ENCODE results near the gene LARGE1.
"Not testable (repeated sequence)": the region's sequence is repeated elsewhere in the genome, so short reads cannot be mapped to it uniquely, and the experiment has no call there.

The LARGE1 gene

DNA sequence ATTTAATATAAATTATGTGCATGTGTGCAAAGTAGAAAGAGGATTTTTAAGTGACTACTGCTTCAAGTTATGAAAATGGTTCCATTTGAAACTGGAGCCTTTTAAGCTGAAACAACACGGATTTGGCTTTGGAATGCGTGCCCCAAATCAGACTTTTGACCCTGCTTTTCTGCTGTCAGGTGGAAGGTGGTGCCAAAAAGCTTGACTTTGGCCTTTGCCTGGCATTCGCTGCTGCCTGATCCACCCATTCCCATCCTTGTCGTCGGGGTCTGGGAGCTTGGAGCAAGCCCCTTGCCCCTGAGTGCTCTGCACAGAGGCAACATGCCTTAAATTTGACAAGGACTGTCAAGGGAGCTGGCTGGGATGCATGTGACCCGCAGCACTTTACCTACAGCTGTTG is 526.8 kb downstream of the LARGE1 start:
- no peak for DNase-seq (ENCODE audit: extremely low read depth in 1 of 2, low read depth in 1 of 2)

- no peak for DNase-seq (ENCODE audit: extremely low read depth in 1 of 2, low read depth in 1 of 2)
Measured at GRCh38 chr22:33391298-33391697, 529.0 kb downstream of the LARGE1 start.

GRCh38 chr22:33389936-33390335 is 530.3 kb downstream of the LARGE1 start:
- DNase-seq (ENCODE audit: extremely low read depth in 1 of 2, low read depth in 1 of 2) = no peak

DNA sequence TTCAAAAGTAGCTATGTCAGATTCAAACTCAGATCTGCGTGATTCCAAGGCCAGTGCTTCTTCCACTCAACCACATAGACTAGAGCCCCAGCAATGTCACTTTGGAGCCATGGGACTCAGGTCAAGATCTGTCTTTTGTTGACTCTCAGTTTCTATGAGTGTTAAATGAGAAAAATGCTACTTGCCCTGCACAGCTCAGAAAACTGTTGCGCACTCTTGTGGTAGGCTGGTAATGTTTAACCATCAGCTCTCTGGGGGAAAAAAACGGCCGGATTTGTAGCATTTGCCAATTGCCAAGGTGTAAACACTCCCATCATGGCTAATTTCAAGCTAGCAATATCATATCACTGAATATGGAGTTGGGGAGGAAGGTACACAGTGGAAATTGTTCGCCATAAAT is 534.0 kb downstream of the LARGE1 start:
- no peak for DNase-seq (ENCODE audit: extremely low read depth in 1 of 2, low read depth in 1 of 2)

DNA sequence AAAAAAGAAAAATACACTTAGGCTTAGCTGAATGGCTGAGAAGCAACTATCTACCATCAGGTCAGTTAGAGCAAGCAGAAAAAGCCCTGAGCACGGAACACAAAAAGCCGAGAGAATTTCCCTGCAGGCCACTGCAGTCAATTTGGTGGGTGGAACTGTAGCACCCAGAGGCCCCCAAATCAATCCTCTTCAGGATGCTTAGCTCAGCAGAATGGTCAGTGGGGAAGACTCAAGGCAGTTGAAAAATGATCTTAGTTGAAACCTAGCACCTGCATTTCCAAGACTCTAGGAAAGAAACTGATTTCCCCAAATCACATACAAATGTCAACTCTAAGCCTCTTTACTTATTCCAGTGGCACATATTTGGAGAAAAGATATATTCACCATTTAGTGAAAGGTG is 534.7 kb downstream of the LARGE1 start:
- no peak for DNase-seq (ENCODE audit: extremely low read depth in 1 of 2, low read depth in 1 of 2)

DNA sequence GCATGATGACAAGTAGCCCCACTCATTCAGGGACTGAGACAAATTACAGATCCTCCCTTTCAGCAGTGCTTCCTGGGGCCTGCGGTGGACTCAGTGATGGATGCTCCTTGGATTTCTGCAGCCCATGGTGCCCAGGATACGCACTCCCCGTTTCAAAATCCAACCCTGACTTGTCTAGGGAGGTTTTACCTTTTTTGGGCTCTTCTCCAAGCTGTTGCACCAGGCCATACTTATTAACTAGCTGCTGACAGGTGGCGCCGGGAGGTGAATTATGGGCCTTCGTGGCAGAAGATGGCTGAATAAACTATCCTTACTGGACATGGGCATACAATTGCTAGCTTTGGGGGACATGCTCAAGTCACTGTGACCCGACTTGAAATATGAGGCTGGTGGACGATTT is 537.8 kb downstream of the LARGE1 start:
- DNase-seq (ENCODE audit: extremely low read depth in 1 of 2, low read depth in 1 of 2) = no peak

DNA sequence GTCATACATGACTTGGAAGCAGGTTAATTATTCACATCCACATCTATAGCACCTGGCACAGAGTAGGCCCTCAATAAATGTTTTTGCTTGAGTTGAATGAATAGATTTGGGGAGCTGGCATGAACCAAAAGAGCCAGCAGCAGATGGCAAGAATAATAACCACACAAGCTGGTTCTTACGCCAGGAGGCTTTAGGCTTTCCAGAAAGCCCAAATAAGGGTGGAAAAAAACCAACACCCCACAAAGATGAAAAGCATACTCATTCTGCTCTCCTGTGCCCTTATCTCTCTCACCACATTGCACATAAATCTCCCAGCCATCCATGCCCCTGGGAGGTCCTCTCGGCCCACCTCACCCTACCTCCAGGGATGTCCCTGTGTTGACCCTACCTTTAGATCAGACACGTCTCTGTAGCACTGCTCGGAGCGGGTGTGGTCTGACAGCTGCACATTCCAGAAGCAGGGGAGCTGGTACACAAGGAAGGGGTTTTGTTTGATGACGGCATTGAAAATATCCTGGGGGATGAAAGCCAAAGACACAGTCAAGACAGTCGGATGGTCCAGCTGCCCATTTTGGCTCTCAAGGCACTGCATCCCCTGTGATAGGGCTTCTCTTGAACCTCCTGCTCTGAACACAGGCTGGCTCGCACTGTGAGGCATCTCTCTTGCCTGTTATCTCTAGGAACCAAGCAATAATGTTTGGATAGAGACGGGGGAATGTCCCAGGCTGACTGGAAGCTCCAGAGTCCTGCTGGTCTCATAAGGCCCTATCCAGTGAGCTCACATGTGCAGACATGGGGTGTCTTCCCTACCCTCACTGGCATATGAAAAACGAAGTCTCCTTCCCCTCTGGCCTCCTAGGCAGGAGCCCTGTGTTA is 538.5 kb downstream of the LARGE1 start:
- no peak for DNase-seq (ENCODE audit: extremely low read depth in 1 of 2, low read depth in 1 of 2)

- DNase-seq (ENCODE audit: extremely low read depth in 1 of 2, low read depth in 1 of 2) = no peak
Measured at GRCh38 chr22:33380789-33381530, 539.3 kb downstream of the LARGE1 start.

DNA sequence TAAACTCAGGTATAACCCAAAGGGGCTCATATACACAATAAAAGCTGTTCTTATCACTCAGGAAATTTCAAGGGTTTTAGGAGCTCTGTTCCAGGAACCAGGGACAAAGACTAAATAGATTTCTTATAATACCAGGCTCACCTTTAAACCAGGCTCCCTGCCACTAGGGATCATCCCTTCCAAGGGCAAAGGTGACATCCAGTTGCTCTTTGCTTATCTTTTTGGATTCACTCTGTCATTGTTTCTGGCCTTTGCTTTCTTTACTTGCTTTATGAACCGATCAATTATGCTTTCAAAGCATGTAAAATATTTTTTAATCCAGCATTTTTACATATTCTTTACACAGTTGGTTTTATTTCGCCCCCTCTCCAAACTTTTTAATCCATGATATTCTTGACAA is 540.4 kb downstream of the LARGE1 start:
- DNase-seq (ENCODE audit: extremely low read depth in 1 of 2, low read depth in 1 of 2) = no peak

DNA sequence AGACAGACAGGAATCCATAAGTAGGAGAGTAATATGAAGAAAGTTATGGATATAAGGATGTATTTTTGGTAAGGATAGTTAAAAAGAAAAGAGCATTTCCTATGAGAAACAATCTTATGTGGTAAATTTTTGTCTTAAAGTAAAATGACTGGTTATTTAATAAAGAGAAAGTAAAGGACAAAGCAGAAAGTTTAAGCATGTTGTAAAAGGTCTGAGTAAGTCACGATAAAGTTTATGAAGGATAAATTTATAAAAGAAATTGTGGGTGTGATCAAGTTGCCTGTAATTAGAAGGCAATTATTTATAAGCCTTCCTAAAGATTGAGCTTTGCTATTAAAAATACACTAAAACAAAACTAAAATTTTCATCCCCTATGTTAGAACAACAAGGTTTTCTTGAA is 547.4 kb downstream of the LARGE1 start:
- DNase-seq (ENCODE audit: extremely low read depth in 1 of 2, low read depth in 1 of 2) = no peak

DNA sequence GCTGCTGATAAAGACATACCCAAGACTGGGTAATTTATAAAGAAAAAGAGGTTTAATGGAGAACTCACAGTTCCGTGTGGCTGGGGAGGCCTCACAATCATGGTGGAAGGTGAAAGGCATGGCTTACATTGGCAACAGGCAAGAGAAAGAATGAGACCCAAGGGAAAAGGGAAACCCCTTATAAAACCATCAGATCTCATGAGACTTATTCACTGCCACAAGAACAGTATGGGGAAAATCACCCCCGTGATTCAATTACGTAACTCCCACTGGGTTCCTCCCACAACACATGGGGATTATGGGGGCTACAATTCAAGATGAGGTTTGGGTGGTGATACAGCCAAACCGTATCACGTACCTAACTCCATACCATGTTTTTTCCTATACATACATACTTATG is 557.0 kb downstream of the LARGE1 start:
- DNase-seq (ENCODE audit: extremely low read depth in 1 of 2, low read depth in 1 of 2) = not testable (repeated sequence)

GRCh38 chr22:33362702-33363101 is 557.6 kb downstream of the LARGE1 start:
- DNase-seq (ENCODE audit: extremely low read depth in 1 of 2, low read depth in 1 of 2) = no peak

GRCh38 chr22:33361581-33361980 is 558.7 kb downstream of the LARGE1 start:
- no peak for DNase-seq (ENCODE audit: extremely low read depth in 1 of 2, low read depth in 1 of 2)

DNA sequence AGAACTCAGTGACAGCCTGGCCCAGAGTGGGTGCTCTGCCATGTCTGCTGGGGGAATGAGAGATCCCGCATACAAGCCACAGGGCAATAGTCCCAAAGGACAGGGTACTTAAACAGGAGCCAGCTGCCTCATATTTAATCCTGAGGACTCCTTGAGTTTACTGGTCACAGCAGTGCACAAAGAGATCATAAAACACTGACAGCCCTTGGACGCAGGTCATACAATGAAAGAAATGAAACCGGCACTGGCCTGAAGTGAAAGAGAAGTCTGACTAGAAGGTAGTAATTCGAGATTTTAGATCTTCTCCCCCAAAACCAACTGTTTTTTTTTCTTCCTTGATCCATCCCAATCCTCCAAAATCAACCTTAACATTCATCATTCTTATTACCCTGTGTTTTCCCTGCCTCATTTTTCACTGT is 562.3 kb downstream of the LARGE1 start:
- no peak for DNase-seq (ENCODE audit: extremely low read depth in 1 of 2, low read depth in 1 of 2)

- no peak for DNase-seq (ENCODE audit: extremely low read depth in 1 of 2, low read depth in 1 of 2)
Measured at GRCh38 chr22:33354928-33355327, 565.3 kb downstream of the LARGE1 start.

DNA sequence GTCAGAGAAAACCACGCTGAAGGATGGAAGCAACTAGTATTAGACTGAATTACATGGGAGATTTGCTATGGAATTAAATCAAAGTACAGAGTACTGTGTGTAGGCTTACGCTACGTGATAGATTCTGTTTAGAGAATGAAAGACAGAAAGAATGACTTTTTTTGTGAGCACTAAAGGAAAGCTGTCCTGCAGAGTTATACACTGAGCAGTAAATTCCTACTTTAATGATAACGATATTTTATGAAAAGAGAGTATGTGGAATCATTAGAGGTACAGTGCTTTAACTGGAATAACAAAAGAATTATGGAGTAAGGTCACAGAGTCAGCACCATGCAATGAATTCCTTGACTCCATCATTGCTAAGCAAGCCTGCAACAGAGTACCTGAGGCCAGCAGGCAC is 566.8 kb downstream of the LARGE1 start:
- DNase-seq (ENCODE audit: extremely low read depth in 1 of 2, low read depth in 1 of 2) = no peak

GRCh38 chr22:33352768-33353167 is 567.5 kb downstream of the LARGE1 start:
- DNase-seq (ENCODE audit: extremely low read depth in 1 of 2, low read depth in 1 of 2) = no peak

DNA sequence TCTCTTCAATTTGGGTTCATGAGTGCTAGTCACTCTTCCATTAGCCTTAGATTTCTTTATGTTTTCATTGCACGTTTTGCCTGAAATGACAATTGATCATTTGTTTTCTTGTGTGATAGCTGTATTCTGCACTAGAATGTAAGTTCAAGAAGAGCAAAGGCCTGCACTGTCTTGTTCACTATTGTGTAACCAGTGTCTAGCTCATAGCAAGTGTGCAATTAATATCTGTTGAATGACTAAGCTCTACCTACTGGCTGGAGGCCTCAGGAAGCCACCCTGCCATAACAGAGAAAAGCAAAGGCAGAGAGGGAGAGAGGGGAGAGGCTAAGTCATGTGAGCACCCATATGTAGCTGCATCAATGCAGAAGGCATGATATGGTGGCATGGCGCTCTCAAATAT is 569.3 kb downstream of the LARGE1 start:
- no peak for DNase-seq (ENCODE audit: extremely low read depth in 1 of 2, low read depth in 1 of 2)

DNA sequence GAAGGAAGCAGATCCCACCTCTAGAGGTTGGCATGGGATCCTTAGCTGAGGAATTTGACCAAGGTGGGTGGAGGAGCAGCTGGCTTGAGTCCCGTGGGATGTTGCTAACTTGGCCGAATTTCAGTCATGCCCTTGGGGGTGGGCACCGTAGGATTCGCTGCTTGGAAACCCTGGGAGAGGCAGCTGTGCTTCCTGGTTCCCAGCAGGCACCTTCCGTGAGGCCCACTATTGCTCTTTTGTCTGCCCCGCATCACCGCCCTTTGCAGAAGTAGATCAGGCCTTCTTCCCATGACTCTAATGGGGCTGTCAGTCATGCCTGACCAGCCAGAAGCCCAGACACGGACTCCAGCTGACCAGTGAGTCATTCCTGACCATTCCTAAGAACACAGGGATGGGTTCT is 569.8 kb downstream of the LARGE1 start:
- DNase-seq (ENCODE audit: extremely low read depth in 1 of 2, low read depth in 1 of 2) = no peak

DNA sequence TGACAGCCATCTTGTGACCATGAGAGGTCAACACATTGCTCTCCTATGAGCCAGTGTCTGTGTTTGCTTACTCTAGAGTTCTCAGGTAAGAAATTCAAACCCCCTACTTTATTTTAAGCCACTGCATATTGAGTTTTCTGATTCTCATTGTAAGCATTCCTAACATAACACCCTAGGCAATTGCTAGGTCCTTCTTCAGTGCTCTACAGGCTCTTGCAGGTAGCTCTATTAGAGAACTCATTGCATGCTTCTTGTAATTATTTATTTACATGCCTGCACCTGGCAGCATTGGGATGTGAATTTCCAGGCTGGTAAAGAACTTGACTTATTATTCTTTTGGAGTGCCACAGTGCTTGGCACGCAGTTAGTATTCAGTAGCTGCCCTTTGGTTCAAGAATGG is 573.3 kb downstream of the LARGE1 start:
- DNase-seq (ENCODE audit: extremely low read depth in 1 of 2, low read depth in 1 of 2) = no peak

DNA sequence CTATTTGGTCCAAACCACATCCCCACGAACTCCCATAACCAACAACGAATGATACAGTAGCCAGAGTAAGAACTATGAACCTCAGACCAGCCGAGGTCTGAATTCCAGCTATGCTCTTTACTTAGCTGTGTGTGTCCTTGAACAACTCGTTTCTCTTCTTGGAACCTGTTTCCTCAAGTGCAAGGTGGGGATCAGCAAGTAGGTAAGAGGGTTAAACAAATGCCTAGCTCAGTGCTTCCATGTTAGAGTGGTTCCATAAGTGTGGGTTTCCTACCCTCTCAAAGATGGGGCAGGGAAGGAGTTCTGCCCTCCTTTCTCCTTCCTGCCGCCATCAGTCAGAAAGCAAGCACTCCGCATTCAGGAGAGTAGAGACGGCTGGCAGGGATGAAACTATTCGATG is 578.7 kb downstream of the LARGE1 start:
- no peak for DNase-seq (ENCODE audit: extremely low read depth in 1 of 2, low read depth in 1 of 2)

- no peak for DNase-seq (ENCODE audit: extremely low read depth in 1 of 2, low read depth in 1 of 2)
Measured at GRCh38 chr22:33337524-33337923, 582.8 kb downstream of the LARGE1 start.
